Activated T-cell treated with anti-CD3 and anti-CD28 coated beads for 48 hours (primary cell): ENCODE results near the gene SCOC.
"Not testable (repeated sequence)": the region's sequence is repeated elsewhere in the genome, so short reads cannot be mapped to it uniquely, and the experiment has no call there.

Experiments used
- DNase-seq: peaks from one replicate; pipeline ENCODE4 v3.0.0-alpha.2; 2020; ENCODE audit warnings: low read depth

SCOC gene

GRCh38 chr4:140361099-140361498, 12.3 kb upstream of the SCOC start:
- DNase-seq: no peak

DNA sequence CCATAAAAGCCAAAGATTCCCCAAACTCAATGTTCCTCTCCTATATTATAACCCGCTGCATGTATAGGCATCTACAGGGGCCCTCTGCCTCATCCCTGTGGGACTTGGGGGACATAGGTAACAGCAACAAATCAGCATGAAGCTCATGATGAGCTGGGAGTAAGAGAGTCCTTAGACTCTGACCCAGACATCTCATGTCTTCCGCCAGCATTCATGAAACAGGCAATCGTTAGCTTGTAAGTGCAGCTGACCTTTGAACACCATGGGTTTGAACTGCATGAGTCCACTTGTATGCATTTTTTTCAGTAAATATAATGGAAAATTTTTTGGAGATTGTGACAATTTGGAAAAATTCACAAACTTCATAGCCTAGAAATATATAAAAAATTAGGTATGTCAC, 10.4 kb upstream of the SCOC start:
- DNase-seq: no peak

DNA sequence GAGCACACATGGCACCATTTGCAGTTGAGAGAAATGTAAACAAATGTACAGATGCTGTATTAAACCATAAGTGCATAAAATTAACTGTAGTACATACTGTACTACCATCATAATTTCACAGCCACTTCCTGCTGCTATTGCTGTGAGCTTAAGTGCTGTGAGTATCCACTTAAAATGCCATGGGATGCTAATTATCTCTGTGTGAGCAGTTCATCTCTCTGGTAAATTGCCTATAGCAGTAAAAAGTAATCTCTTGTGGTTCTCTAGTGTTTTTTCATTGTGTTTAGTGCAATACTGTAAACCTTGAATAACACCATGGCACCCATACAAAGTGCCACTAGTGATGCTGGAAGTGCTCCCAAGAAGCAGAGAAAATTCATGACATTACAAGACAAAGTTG, 9.9 kb upstream of the SCOC start:
- no peak for DNase-seq

DNA sequence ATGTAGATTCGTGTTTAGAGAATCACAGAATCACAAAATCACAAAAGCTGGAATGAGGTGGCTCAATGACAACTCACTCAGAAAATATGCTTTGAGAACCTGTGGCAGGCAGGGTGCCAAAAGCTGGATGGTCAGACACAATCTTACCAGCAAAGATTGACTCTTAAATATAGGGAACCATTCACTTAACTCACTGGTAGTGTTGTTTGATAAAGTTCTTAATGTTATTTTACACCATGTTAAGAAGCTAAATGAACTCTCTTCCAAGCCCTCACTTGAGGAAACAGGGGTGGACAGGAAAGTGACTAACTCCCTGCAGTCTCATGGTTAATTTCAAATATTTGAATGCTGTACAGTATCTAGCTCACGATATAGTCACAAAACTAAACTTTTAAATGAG, 5.7 kb upstream of the SCOC start:
- DNase-seq: no peak

GRCh38 chr4:140368686-140369085, 4.8 kb upstream of the SCOC start:
- no peak for DNase-seq

- DNase-seq: peak; percentile 11
These were observed 607 bp upstream of the SCOC start for GRCh38 chr4:140372751-140373327.

DNA sequence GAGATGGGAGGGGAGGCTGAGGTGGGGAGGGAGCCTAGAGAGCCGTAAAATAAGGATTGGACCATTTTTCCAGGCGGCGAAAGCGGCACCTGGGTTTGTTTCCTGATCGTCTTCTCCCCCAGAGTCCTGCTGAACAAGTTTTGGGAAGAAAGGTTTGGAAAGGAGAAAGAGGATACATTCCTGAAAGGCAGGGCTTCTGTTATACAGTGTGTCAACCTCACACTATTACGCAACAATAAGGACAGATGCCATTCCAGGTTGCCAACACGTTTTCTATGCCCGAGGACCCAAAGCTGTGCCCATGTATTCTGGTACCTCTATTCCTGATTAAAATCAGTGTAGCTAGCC, 658 bp downstream of the SCOC start:
- DNase-seq: no peak

- DNase-seq: no peak
These were observed 9.3 kb downstream of the SCOC start for GRCh38 chr4:140382732-140383131.

- DNase-seq: no peak
These were observed 14.6 kb downstream of the SCOC start for GRCh38 chr4:140388015-140388414.

DNA sequence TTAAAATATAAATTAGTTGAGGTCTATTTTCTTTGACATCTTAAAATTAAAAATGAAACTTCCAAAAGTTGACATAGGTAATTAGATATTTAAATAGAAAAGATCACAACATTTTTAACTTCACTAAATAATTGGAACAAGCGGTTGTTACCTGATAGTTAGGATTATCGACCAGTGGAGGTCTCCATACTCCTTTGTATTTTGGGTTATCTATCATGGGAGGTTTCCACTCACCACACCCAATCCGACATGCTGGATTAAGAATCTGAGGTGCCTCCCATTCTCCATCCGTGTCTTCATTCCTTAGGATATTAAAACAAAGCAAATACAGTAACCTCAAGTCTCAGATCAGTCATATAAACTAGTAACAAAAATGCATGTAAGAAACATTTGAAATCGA, 22.2 kb downstream of the SCOC start:
- DNase-seq: no peak

- DNase-seq: no peak
These were observed 26.7 kb downstream of the SCOC start for GRCh38 chr4:140400111-140400510.

DNA sequence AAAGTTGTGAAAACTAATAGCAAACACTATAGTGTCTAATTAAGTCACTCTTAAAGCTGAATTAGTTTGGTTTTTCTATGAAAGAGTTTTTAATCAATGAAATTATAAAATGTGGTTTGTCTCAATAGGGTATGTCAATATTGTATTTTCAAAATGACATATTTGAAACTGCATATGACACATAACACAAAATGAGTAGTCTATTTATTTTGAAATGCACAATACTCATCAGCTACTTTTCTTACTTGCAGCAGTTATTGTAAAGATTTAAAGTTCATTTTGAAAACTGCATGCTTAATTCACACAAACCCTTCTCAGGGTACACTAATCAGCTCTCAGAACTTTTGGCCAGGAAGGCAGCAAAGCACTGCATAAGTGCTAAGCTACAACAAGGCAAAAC, 32.8 kb downstream of the SCOC start:
- DNase-seq: no peak

GRCh38 chr4:140408974-140409373, 35.5 kb downstream of the SCOC start:
- DNase-seq: no peak

- DNase-seq: not testable (repeated sequence)
These were observed 39.9 kb downstream of the SCOC start for GRCh38 chr4:140413130-140413969.

GRCh38 chr4:140423106-140423505, 49.7 kb downstream of the SCOC start:
- no peak for DNase-seq

DNA sequence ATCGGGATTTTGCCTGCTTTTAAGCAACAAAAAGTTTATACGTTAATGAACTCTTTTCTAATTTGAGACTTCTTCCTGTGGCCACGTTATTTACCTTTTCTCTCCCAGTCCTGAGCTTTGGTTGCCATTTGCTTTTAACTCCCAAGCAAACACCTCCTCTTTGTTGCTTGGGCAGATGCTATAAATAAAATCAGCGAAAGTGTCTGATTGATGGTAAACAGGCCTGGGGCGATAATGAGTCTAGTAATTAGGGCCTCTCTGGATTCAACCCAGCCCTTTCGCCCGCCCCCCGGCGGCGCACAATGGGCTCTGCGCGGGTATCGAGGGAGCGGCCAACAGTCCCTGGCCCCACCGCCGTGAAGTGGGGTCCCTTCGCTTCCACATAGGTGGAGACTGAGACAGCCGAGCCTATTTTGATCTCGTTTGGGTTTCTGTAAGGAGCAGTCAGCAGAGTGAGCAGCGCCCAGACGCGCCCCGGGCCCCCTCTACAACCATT, 53.2 kb downstream of the SCOC start:
- peak; percentile 4 for DNase-seq

DNA sequence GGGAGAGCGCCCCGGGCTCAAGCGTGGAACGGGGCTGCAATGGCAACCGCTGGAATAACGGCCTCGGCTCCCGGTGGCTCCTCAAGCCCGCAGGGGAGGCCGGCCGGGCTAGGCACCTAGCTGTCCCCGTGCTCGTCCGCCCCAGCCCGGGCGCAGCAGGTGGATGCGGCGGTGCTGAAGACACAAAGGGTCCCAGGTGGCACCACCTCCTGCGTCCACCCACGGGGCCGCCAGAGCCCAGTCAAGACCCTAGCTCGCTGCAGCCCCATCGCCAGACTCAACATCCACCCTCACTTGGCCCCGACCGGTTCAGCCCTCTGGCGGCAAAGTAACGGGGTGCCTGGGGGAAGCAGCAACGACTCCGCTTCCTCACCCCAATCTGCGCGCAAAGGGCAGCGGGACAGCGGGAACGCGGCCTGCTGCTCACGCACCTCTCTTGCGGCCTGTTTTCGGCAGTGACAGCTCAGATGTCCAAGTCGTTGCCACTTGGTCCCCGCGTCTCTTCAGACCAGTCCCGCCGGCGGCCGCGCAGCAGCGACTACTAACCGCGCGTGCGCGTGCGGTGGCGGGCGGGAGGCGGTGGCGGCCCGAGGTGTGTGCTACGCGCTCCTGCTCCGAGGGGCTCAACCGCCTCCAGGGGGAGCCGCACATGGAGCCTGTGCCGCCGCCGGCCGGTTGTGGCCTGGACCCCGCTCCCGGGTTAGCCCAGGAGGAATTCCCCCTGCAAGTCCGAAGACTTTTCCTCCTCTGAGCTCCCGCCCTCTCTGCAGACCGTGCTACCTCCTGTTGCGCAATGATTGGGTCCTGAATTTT, 53.9 kb downstream of the SCOC start, which contains the start of gene CLGN:
CLGN (minus strand) TSS at position 543 of the 813 bp plus-strand sequence. CDS start 14,570 bp downstream, outside the sequence.
- peak; percentile 61 for DNase-seq

- DNase-seq: no peak
These were observed 54.5 kb downstream of the SCOC start for GRCh38 chr4:140427919-140428471.
